ENCODE measurements around the gene MTA1.

DNA sequence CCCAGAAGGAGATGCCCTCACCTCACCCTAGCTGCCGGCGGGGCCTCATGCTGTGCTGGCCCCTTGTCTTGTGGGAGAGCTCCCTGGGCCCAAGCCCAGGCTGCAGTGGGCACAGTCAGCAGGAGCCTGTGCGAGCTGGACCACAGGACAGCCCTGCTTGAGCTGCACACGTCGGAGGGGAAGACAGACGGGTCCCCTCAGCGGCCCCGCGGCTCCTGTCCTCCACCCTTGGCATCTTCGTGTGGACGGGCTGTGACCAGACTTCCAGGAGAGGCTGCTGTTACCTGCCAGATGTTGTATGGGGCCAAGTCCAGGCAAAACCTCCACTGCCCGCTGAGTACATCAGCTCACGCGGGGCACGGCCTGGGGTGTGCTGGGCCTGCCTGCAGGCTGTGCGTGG lies 30.7 kb upstream of the MTA1 start:
- TF ChIP-seq, protein P1, sequence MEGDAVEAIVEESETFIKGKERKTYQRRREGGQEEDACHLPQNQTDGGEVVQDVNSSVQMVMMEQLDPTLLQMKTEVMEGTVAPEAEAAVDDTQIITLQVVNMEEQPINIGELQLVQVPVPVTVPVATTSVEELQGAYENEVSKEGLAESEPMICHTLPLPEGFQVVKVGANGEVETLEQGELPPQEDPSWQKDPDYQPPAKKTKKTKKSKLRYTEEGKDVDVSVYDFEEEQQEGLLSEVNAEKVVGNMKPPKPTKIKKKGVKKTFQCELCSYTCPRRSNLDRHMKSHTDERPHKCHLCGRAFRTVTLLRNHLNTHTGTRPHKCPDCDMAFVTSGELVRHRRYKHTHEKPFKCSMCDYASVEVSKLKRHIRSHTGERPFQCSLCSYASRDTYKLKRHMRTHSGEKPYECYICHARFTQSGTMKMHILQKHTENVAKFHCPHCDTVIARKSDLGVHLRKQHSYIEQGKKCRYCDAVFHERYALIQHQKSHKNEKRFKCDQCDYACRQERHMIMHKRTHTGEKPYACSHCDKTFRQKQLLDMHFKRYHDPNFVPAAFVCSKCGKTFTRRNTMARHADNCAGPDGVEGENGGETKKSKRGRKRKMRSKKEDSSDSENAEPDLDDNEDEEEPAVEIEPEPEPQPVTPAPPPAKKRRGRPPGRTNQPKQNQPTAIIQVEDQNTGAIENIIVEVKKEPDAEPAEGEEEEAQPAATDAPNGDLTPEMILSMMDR (IDR thresholded peaks at IDR 0.05; ENCODE audit: low read depth, low read length): no peak
- TF ChIP-seq MYC (IDR thresholded peaks at IDR 0.05; ENCODE audit: low read depth, low read length): no peak
- no peak for TF ChIP-seq POLR2A (IDR thresholded peaks at IDR 0.05; ENCODE audit: extremely low read depth, insufficient read length)

Measured in NB4 (cell line).